ENCODE measurements around the gene GAREM2.

Gene GAREM2

GRCh38 chr2:26197516-26197915 is 24.6 kb downstream of the GAREM2 start:
- peaks cover 96% of the 10 kb centered on the region for H3K36me3 ChIP-seq (ENCODE audit: insufficient read depth, low read length)
- H3K27me3 ChIP-seq (ENCODE audit: insufficient read depth, low read length) = no peaks in the 10 kb centered on the region
- H4K20me1 ChIP-seq (ENCODE audit: insufficient read depth, low read length) = no peaks in the 10 kb centered on the region
- H3F3A ChIP-seq (ENCODE audit: insufficient read depth, low read length) = no peaks in the 10 kb centered on the region
- no peak overlapping the region for H2AFZ ChIP-seq (ENCODE audit: low read length)
- no peak overlapping the region for H3K4me2 ChIP-seq (ENCODE audit: low read length)
- H3K79me2 ChIP-seq (ENCODE audit: insufficient read depth, low read length) = no peaks in the 10 kb centered on the region
- H3K9me3 ChIP-seq (ENCODE audit: low read length) = peaks cover 8% of the 10 kb centered on the region; the same call in 1 of the 2 replicates
- no peak overlapping the region for H3K4me3 ChIP-seq (ENCODE audit: low read depth, low read length, poor library complexity, severe bottlenecking)
- H3K4me1 ChIP-seq (ENCODE audit: insufficient read depth, low read length, severe bottlenecking) = peaks cover 4% of the 10 kb centered on the region
- no peak overlapping the region for H3K9ac ChIP-seq (ENCODE audit: low read length)
- no peak overlapping the region for H3K27ac ChIP-seq (ENCODE audit: low read depth, low read length, poor library complexity, severe bottlenecking)
- TF ChIP-seq, protein P1, sequence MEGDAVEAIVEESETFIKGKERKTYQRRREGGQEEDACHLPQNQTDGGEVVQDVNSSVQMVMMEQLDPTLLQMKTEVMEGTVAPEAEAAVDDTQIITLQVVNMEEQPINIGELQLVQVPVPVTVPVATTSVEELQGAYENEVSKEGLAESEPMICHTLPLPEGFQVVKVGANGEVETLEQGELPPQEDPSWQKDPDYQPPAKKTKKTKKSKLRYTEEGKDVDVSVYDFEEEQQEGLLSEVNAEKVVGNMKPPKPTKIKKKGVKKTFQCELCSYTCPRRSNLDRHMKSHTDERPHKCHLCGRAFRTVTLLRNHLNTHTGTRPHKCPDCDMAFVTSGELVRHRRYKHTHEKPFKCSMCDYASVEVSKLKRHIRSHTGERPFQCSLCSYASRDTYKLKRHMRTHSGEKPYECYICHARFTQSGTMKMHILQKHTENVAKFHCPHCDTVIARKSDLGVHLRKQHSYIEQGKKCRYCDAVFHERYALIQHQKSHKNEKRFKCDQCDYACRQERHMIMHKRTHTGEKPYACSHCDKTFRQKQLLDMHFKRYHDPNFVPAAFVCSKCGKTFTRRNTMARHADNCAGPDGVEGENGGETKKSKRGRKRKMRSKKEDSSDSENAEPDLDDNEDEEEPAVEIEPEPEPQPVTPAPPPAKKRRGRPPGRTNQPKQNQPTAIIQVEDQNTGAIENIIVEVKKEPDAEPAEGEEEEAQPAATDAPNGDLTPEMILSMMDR (IDR thresholded peaks at IDR 0.05; ENCODE audit: low read length) = no peak
- TF ChIP-seq EZH2 (IDR thresholded peaks at IDR 0.05; ENCODE audit: borderline replicate concordance, low read length) = no peak
- no peaks in the 10 kb centered on the region for H3K9me2 ChIP-seq (ENCODE audit: low read depth, low read length)

DNA sequence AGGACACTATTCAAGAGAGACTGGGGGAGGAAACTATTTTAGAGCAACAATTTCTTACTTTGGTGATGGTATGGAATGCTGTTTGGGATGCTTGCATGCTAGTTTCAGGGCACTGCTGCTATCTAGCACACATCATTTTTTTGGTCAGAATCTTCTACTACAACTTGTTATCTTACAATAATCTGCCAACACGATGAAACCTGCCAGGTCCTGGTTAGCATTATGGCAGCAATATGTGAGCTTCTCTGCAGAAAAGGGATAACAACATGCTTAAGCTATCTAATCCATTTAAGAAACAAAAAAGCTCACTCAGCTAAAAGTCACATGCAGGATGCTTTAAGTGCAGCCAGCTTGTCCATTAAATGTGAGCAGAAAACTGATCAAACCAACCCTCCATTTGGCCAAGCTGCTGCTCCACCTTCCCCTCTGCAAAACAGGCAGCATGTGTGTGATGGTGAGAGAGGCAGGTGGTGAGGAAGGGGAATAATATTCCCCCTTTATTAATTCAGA is 30.1 kb downstream of the GAREM2 start:
- H3K4me1 ChIP-seq (ENCODE audit: insufficient read depth, low read length, severe bottlenecking) = no peaks in the 10 kb centered on the region
- H3K27me3 ChIP-seq (ENCODE audit: insufficient read depth, low read length) = no peaks in the 10 kb centered on the region
- no peak overlapping the region for H3K4me2 ChIP-seq (ENCODE audit: low read length)
- no peaks in the 10 kb centered on the region for H3K9me2 ChIP-seq (ENCODE audit: low read depth, low read length)
- peaks cover 1% of the 10 kb centered on the region; the same call in 1 of the 2 replicates for H3K9me3 ChIP-seq (ENCODE audit: low read length)
- H2AFZ ChIP-seq (ENCODE audit: low read length) = no peak overlapping the region
- peaks cover 83% of the 10 kb centered on the region for H3K36me3 ChIP-seq (ENCODE audit: insufficient read depth, low read length)
- no peak overlapping the region for H3K27ac ChIP-seq (ENCODE audit: low read depth, low read length, poor library complexity, severe bottlenecking)
- H3F3A ChIP-seq (ENCODE audit: insufficient read depth, low read length) = no peaks in the 10 kb centered on the region
- no peak overlapping the region for H3K9ac ChIP-seq (ENCODE audit: low read length)
- H3K79me2 ChIP-seq (ENCODE audit: insufficient read depth, low read length) = no peaks in the 10 kb centered on the region
- H3K4me3 ChIP-seq (ENCODE audit: low read depth, low read length, poor library complexity, severe bottlenecking) = no peak overlapping the region
- no peak for TF ChIP-seq EZH2 (IDR thresholded peaks at IDR 0.05; ENCODE audit: borderline replicate concordance, low read length)
- TF ChIP-seq, protein P1 (IDR thresholded peaks at IDR 0.05; ENCODE audit: low read length) = no peak
- no peaks in the 10 kb centered on the region for H4K20me1 ChIP-seq (ENCODE audit: insufficient read depth, low read length)

DNA sequence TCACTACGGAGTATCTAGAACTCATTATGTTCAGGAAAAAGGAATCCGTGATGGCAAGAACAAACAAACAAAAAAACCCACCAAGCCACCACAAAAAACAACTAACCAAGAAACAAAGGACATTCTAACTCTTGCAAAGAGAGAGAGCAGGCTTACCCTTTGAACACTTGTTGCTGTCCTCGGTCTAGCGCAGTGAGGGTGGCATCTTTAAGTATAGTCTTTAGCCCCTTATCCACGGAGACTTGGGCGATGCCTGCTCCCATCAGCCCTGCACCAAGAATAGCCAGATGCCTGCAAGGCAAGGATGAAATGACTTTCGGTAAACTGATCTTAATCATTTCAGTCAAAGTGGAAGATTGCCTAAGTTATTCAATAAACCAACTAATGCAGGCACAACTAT is 31.0 kb downstream of the GAREM2 start:
- Histone ChIP-seq H3K27ac (ENCODE audit: low read depth, low read length, poor library complexity, severe bottlenecking) (no peak overlapping the region), H3K27me3 (ENCODE audit: insufficient read depth, low read length) (no peaks in the 10 kb centered on the region), H3K4me1 (ENCODE audit: insufficient read depth, low read length, severe bottlenecking) (no peaks in the 10 kb centered on the region), H3K9ac (ENCODE audit: low read length) (no peak overlapping the region), H3K4me2 (ENCODE audit: low read length) (no peak overlapping the region), H3K36me3 (ENCODE audit: insufficient read depth, low read length) (peaks cover 83% of the 10 kb centered on the region), H3K9me3 (ENCODE audit: low read length) (no peaks in the 10 kb centered on the region), H2AFZ (ENCODE audit: low read length) (no peak overlapping the region), H3F3A (ENCODE audit: insufficient read depth, low read length) (no peaks in the 10 kb centered on the region), H3K9me2 (ENCODE audit: low read depth, low read length) (no peaks in the 10 kb centered on the region), H3K4me3 (ENCODE audit: low read depth, low read length, poor library complexity, severe bottlenecking) (no peak overlapping the region), H3K79me2 (ENCODE audit: insufficient read depth, low read length) (no peaks in the 10 kb centered on the region), H4K20me1 (ENCODE audit: insufficient read depth, low read length) (no peaks in the 10 kb centered on the region)
- TF ChIP-seq EZH2 (IDR thresholded peaks at IDR 0.05; ENCODE audit: borderline replicate concordance, low read length) = no peak
- TF ChIP-seq, protein P1 (IDR thresholded peaks at IDR 0.05; ENCODE audit: low read length) = no peak
